HG02852 (cell line): ENCODE data around the gene LZTFL1.

Experiments
- ATAC-seq: cut with Tn5 transposase; IDR thresholded peaks from one replicate; pipeline ENCODE4 v1.9.1; 2021; ENCODE audit warnings: mild to moderate bottlenecking, moderate library complexity; ENCODE audit not compliant: unreplicated experiment

LZTFL1 gene

GRCh38 chr3:45841757-45842491, at the start of gene LZTFL1:
LZTFL1 (minus strand) TSS chr3:45842119; CDS start chr3:45841991, 128 bp downstream.
- ATAC-seq: peak; percentile 97

DNA sequence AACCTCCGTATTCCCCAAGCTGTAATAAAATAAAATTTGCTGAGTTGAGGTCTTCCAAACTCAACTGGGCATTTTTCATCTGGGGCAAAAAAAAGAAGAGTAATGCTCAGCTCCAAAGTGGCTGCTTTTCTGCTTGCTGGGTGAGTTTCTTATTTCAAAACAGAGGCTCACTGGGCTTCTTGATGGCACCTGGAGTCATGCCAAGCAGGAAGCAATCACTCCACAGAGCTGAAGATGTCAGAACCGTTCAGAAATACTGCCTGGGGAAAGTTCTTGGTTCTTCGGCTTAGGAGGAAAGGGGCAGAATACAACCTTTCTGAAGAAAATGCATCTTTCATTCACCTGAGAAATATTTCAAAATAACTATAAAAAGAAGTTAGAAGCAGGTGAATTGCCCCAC, 48.5 kb upstream of the LZTFL1 start:
- ATAC-seq: no peak

GRCh38 chr3:45889337-45889736, 47.4 kb upstream of the LZTFL1 start:
- no peak for ATAC-seq

DNA sequence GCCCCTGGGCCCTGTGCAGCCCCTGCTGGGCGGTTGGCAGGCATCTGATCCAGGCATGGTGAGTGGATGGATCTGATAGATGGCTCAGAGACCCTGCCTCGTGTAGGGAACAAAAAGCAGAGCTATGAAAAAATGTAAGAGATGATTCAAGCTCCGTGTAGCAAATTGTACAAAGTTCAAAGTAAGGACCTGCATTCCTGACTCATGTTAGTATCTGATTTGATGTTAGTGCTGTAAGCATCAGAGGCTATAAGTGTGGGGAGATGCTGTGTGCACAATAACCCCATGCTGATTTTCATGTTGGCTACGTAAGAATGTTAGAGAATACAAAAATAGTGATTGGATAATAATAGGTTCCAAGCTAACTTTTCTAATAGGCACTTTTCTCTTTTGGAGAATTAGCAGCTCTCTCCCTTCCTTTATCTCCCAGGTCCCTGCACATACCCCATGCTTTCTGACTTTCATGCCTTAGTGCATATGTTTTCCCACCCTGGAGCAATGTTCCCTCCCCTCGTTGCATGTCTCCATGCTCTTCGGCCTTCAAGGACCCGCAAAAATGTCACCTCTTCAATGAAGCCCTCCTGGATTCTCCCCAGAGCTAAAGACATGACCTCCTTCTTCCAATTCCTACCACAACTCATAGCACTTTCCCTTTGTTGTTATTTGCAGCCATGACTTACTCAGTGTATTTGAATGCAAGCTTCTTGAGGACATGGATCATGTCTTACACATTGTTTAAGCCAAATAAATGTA, 46.0 kb upstream of the LZTFL1 start:
- ATAC-seq: no peak

- no peak for ATAC-seq
Measured at GRCh38 chr3:45887285-45887684, 45.4 kb upstream of the LZTFL1 start.

DNA sequence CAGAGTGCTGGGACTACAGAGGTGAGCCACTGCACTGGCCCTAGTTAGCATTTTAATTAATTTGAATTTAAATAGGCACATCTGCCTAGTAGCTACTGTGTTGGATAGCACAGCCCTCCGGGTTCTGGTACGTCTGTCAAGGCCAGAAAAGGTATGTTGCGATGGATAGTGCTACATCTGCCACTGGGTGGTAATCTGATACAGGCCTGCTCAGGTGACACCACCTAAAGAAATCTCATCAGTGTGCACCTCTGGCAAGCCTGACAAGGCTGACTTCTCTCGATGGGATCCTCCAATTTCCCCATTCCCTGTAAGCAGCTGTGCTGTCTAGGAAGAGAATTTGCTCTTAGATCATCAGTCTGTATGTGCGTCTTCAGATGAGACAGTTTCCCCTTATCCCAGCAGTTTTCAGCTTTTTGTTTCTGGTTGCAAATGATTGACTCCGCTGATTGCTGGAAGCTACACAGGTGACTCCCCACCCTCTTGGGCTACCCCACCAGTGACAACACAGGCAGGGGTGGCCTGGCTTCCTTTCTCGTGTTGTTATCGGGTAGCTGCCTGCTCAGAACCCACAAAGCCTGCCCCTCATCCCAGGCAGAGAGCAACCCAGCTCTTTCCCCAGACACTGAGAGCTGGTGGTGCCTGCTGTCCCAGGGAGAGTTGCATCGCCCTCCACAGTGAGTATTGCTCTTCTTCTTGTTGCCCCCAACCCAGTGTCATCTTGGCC, 44.2 kb upstream of the LZTFL1 start, which contains the start of gene CCR9:
Gene CCR9, plus strand, starts transcription at position 565 of the 727 bp plus-strand sequence. CDS start 8,391 bp downstream, outside the sequence.
- no peak for ATAC-seq

DNA sequence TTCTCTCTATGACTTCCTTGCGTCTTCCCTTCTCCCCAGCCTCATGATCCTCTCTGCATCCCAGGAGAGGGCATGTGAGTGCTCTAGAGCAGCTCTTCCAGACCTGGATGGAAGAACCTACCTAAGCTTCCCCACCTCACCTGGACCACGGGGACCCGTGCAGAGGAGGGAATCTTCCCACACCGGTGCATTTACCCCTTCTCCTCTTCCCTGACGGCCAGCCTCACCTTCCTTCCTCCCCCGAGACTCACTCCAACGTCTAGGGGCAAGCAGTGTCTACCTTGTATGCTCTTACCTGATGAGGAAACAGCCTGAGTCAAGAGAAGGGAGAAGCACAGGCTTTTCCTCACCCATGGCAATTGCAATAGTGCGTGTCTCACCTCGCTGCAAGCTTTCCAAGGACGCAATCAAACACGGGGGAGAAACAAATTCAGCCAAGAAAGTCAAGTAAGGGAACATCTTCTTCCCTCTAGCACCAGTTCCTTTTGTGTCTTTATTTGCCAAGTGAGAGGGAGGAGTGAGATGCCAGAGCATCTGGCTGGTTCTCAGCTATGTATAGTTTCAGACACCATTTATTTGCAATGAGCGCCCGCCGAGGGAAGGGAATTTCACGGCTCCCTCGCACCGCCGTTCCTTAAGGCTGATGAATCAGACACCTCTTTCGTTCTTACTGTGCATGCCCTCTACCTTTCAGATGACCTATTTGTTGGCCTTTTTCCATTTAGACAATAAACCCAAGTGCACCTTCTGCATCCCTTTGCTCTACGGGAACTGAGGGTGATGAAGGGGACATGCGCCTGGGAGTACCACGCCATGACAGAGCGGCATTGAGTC, 42.7 kb upstream of the LZTFL1 start:
- ATAC-seq: no peak

- peak; percentile 53 for ATAC-seq
Measured at GRCh38 chr3:45881078-45882022, 39.4 kb upstream of the LZTFL1 start.

DNA sequence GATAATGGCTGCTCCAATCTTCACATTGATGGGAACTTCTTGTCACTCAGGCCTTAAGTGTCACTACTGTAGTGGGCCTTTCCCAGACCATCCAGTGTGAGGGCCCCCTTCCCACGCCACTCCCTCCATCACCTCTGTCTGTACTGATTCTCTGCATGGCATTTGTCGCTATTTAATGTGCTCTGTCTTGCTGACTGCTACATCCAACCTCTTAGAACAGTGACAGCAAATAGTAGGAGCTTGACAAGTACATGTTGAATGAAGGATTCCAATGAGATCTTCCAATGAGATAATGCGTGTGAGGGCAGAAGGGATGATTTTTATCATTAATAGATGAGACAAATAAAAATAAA, 38.8 kb upstream of the LZTFL1 start:
- peak; percentile 9 for ATAC-seq

- no peak for ATAC-seq
Measured at GRCh38 chr3:45878124-45878523, 36.2 kb upstream of the LZTFL1 start.

- no peak for ATAC-seq
Measured at GRCh38 chr3:45874677-45875346, 32.9 kb upstream of the LZTFL1 start.

DNA sequence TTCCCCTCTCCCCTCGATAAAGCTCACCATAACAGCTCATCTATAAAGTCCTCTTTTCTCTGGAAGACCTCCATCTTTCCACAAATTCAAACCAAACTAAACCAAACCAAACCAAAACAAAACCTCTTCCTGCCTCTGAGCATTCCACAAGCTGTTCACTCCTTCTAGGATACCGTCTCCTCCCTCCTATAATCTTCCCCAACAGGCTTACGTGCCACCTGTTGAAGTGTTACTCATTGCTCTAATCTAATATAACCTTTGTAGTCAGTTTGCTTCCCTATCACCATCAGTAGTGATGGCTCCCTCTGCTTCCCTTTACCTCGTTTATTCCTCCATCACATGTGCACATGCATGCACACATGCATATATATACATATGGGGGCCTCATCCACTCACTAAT, 31.7 kb upstream of the LZTFL1 start:
- ATAC-seq: no peak

DNA sequence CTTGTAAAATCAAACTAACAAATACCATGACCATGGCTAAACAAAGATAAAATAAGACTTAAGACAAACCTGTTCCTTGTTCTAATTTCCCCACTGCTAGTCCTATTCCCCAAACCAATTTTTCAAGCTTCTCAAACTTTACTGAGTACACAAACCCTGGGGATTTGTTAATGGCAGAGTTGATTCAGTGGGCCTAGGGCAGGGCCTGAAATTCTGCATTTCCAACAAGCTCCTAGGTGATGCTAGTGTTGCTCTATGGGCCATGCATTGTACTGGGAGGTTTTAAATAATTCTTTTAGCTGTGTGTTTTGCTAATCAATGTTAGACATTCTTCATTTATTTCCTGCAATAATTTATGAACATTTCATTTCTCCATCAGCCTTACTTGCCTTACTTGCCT, 31.1 kb upstream of the LZTFL1 start:
- no peak for ATAC-seq

DNA sequence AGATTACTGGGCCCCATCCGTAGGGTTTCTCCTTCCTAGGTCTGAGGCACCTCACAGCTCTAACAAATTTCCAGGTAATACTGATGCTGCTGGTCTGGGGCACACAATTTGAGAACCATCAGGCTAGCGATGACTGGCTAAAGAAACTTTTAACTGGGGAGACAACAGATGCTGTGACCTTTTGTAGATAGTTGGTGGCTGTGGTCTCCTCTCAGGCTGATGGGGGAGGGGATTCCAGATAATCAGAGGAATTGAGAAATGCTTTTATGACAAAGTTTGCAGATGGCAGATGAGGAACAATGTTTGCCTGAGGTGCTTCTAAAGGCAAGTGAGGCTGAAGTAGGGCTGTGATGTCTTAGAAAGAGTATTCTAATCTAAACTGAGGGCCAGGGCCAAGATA, 30.6 kb upstream of the LZTFL1 start:
- ATAC-seq: no peak

- no peak for ATAC-seq
Measured at GRCh38 chr3:45871780-45872179, 29.9 kb upstream of the LZTFL1 start.

- ATAC-seq: no peak
Measured at GRCh38 chr3:45870099-45870498, 28.2 kb upstream of the LZTFL1 start.

DNA sequence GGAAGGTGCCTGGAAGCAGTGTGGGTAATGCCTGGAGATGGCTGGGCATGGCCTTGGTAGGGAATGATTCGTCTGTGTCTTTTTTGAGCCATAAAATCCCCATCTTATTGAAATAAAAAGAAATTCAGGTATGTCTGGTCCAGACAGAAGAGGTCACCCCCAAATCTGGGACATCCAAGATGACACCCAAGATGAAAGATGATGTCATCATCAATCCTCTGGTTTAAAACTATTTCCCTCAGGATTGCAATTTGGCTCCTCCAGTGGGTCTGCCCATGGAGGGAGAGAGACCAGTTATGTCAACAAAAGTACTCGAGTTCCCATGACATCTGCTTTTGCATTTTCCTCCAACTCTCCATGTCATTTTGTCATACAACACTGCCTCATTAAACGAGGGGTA, 27.7 kb upstream of the LZTFL1 start:
- no peak for ATAC-seq

- ATAC-seq: no peak
Measured at GRCh38 chr3:45868650-45869049, 26.7 kb upstream of the LZTFL1 start.

DNA sequence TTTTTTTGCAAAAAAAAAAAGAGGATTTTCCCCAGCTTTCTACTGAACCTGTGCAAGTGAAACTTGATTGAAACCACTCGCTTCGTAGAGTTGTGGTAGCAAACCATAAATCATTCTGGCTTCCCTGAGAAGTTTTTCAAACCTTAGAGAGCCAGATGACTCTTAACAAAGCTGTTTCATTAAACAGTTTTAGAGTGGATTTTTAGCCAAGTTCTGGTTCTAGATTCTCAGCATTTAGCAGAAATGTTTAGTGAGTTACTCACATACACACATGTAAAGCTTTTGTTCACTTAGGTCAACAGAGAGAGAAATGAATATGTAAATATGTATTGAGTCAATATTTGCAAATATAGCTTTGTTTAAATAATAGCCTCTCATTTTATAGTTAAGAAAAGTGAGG, 26.3 kb upstream of the LZTFL1 start:
- no peak for ATAC-seq
